CD4-positive, alpha-beta T cell treated with Interleukin-15 for 1 hour (primary cell): ENCODE data around the gene OMP.

Experiments used
- DNase-seq: peaks from one replicate; pipeline ENCODE4 v3.0.0-alpha.2; 2020

Gene OMP

GRCh38 chr11:77126156-77126775 is 23.6 kb downstream of the OMP start:
- no peak for DNase-seq

GRCh38 chr11:77126861-77127234 is 24.2 kb downstream of the OMP start:
- no peak for DNase-seq

- peak; percentile 33 for DNase-seq
Measured at GRCh38 chr11:77127235-77127911, 24.7 kb downstream of the OMP start.

- no peak for DNase-seq
Measured at GRCh38 chr11:77127920-77128691, 25.5 kb downstream of the OMP start, which contains the start of gene MYO7A. TSS of gene MYO7A (plus strand) at chr11:77128246. CDS start at chr11:77130635, 2,389 bp downstream.

GRCh38 chr11:77129069-77129841 is 26.6 kb downstream of the OMP start:
- DNase-seq: no peak

- no peak for DNase-seq
Measured at GRCh38 chr11:77129842-77130756, 27.5 kb downstream of the OMP start.

- no peak for DNase-seq
Measured at GRCh38 chr11:77130763-77131513, 28.3 kb downstream of the OMP start.

GRCh38 chr11:77131560-77131959 is 28.9 kb downstream of the OMP start:
- DNase-seq: no peak

- no peak for DNase-seq
Measured at GRCh38 chr11:77135069-77135468, 32.4 kb downstream of the OMP start.

GRCh38 chr11:77136074-77136473 is 33.4 kb downstream of the OMP start:
- no peak for DNase-seq

GRCh38 chr11:77136784-77137420 is 34.3 kb downstream of the OMP start:
- no peak for DNase-seq

- DNase-seq: no peak
Measured at GRCh38 chr11:77137421-77137820, 34.8 kb downstream of the OMP start.

- no peak for DNase-seq
Measured at GRCh38 chr11:77138106-77138649, 35.5 kb downstream of the OMP start.

GRCh38 chr11:77139201-77139600 is 36.6 kb downstream of the OMP start:
- no peak for DNase-seq

- DNase-seq: no peak
Measured at GRCh38 chr11:77140231-77140851, 37.7 kb downstream of the OMP start.

GRCh38 chr11:77141034-77141433 is 38.4 kb downstream of the OMP start:
- no peak for DNase-seq

GRCh38 chr11:77141475-77141874 is 38.8 kb downstream of the OMP start:
- no peak for DNase-seq

- DNase-seq: no peak
Measured at GRCh38 chr11:77142091-77142975, 39.7 kb downstream of the OMP start.
